ENCODE measurements around the gene GOLGB1.

DNA sequence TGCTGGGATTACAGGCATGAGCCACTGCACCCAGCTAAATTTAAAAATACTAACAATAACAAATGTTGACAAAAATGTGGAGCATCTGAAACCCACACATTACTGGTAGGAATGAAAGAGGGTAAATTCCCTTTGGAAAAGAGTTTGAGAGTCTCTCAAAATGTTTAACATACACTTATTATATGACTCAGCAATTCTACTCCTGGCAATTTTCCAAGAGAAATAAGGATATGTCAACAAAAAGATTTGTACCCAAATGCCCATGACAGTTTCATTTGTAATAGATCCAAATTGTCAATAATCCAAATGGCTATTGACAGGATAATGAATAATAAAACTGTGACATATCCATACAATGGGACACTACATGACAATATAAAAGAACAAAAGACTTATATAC, 97.9 kb downstream of the GOLGB1 start:
- TF ChIP-seq CTCF (IDR thresholded peaks at IDR 0.05) (no peak), POLR2A (IDR thresholded peaks at IDR 0.05) (no peak), POLR2AphosphoS5 (IDR thresholded peaks at IDR 0.05; ENCODE audit: insufficient read depth in 1 of 2, low read depth in 1 of 2) (no peak)
